AG04450 (cell line): ENCODE data around the gene CYP24A1. TPM values are rescaled to one million over a fixed set of nuclear protein-coding genes. Genes with fewer than 3 reads are reported as not detected.

Source experiments
- CTCF ChIA-PET: fragments of 300-600, 350-600 bp; formaldehyde crosslinking; extraction: SDS; loops from one replicate; lab custom pipeline; 2022; ENCODE audit warnings: antibody characterized with exemption, inconsistent platforms; lab: Charles Lee
- POLR2A ChIA-PET: fragments of 350-600 bp; formaldehyde crosslinking; extraction: SDS; loops from one replicate; lab custom pipeline; 2021; ENCODE audit warnings: antibody characterized with exemption, inconsistent platforms; lab: Yijun Ruan, JAX
- DNase-seq: peaks from one replicate; pipeline ENCODE4 v3.0.0-alpha.2; 2011; ENCODE audit warnings: low read depth, low spot score
- H3K27ac ChIP-seq: one replicate; pipeline ENCODE4 v1.5.1; 2012; ENCODE audit warnings: low read depth, low read length, control low read depth
- H3K27me3 ChIP-seq: one replicate; pipeline ENCODE4 v1.6.0; 2012; ENCODE audit warnings: low read length; ENCODE audit not compliant: control insufficient read depth, insufficient read depth
- H3K4me3 ChIP-seq: 2 replicates; pipeline ENCODE4 v1.5.1; 2011; ENCODE audit warnings: mild to moderate bottlenecking, low read depth, low read length, control low read depth
- H3K9me3 ChIP-seq: 2 replicates; pipeline ENCODE4 v1.5.1; 2012; ENCODE audit warnings: low read length; ENCODE audit not compliant: control insufficient read depth, insufficient read depth
- polyA plus RNA-seq: library from polyadenylated mRNA; depleted of rRNA; stranded (reverse); fragments of >200 nt; gene quantifications from 2 replicates; pipeline ENCODE4 v1.2.3, GENCODE V29; 2011
- TF ChIP-seq, protein P1 (sequence below): IDR thresholded peaks from 2 replicates; pipeline ENCODE4 v1.5.1; 2011; ENCODE audit warnings: low read depth, low read length, control low read depth, inconsistent platforms

Gene CYP24A1
- polyA plus RNA-seq, 1 experiment, result 2.1 TPM

GRCh38 chr20:54165014-54165413 is 8.8 kb downstream of the CYP24A1 start:
- no peaks in the 10 kb centered on the region for H3K9me3 ChIP-seq
- POLR2A ChIA-PET, result no interaction called here
- DNase-seq, result no peak
- no peak overlapping the region for H3K27ac ChIP-seq
- TF ChIP-seq, protein P1, sequence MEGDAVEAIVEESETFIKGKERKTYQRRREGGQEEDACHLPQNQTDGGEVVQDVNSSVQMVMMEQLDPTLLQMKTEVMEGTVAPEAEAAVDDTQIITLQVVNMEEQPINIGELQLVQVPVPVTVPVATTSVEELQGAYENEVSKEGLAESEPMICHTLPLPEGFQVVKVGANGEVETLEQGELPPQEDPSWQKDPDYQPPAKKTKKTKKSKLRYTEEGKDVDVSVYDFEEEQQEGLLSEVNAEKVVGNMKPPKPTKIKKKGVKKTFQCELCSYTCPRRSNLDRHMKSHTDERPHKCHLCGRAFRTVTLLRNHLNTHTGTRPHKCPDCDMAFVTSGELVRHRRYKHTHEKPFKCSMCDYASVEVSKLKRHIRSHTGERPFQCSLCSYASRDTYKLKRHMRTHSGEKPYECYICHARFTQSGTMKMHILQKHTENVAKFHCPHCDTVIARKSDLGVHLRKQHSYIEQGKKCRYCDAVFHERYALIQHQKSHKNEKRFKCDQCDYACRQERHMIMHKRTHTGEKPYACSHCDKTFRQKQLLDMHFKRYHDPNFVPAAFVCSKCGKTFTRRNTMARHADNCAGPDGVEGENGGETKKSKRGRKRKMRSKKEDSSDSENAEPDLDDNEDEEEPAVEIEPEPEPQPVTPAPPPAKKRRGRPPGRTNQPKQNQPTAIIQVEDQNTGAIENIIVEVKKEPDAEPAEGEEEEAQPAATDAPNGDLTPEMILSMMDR, result no peak
- CTCF ChIA-PET, result interaction anchor here (0.7 to 1.0 kb wide), 2 partner anchors 17 to 61 kb away, joined by 3 to 5 read pairs; no protein-coding TSS in a partner anchor
- H3K4me3 ChIP-seq, result no peak overlapping the region
- peaks cover 34% of the 10 kb centered on the region for H3K27me3 ChIP-seq

- H3K27me3 ChIP-seq, result peaks cover 23% of the 10 kb centered on the region
- ChIA-PET POLR2A (no interaction called here), CTCF (interaction anchor here (1.1 kb wide), 1 partner anchor 60 kb away, joined by 5 read pairs; no protein-coding TSS in a partner anchor)
- DNase-seq, result no peak
- H3K27ac ChIP-seq, result no peak overlapping the region
- no peak overlapping the region for H3K4me3 ChIP-seq
- no peaks in the 10 kb centered on the region for H3K9me3 ChIP-seq
- TF ChIP-seq, protein P1, result no peak
Measured at GRCh38 chr20:54163402-54163801, 10.4 kb downstream of the CYP24A1 start.

DNA sequence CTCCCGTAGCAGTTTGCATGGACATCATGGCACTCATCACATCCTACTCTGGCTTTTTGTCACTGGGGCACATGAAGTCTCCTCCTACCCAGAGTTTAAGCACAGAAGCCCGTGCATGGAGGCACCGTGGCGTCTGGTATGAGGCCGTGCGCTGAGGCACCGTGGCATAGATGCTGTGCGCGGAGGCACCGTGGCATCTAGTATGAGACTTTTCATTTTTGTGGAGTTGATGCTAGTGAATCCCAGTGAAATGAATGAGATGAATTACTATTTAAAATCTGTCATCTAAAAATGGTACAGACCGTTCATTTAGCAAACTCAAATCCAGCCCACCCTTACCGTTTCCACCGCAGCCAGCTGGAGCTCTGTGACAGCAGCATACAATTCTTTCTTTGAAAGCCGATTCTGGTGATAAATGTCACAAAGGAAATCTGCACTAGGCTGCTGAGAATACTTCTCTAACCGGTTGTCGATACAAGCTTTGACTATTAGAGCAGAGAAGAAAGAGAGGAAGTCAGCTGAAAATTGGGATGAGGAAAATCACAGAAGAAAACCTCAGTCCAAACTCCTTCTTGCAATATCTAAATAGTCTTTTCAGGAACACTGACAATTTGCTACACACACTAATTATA is 11.3 kb downstream of the CYP24A1 start:
- TF ChIP-seq, protein P1, result no peak
- Histone ChIP-seq H3K27me3 (peaks cover 17% of the 10 kb centered on the region), H3K9me3 (no peaks in the 10 kb centered on the region), H3K27ac (no peak overlapping the region), H3K4me3 (no peak overlapping the region)
- DNase-seq, result no peak
- CTCF ChIA-PET, result no interaction called here
- POLR2A ChIA-PET, result no interaction called here

- Histone ChIP-seq H3K9me3 (no peaks in the 10 kb centered on the region), H3K27ac (no peak overlapping the region), H3K4me3 (no peak overlapping the region), H3K27me3 (peaks cover 17% of the 10 kb centered on the region)
- TF ChIP-seq, protein P1, result no peak
- DNase-seq, result no peak
- CTCF ChIA-PET, result interaction anchor here (1.2 kb wide), 1 partner anchor 39 kb away, joined by 3 read pairs; no protein-coding TSS in a partner anchor
- POLR2A ChIA-PET, result no interaction called here
Measured at GRCh38 chr20:54161821-54162149, 12.0 kb downstream of the CYP24A1 start.

DNA sequence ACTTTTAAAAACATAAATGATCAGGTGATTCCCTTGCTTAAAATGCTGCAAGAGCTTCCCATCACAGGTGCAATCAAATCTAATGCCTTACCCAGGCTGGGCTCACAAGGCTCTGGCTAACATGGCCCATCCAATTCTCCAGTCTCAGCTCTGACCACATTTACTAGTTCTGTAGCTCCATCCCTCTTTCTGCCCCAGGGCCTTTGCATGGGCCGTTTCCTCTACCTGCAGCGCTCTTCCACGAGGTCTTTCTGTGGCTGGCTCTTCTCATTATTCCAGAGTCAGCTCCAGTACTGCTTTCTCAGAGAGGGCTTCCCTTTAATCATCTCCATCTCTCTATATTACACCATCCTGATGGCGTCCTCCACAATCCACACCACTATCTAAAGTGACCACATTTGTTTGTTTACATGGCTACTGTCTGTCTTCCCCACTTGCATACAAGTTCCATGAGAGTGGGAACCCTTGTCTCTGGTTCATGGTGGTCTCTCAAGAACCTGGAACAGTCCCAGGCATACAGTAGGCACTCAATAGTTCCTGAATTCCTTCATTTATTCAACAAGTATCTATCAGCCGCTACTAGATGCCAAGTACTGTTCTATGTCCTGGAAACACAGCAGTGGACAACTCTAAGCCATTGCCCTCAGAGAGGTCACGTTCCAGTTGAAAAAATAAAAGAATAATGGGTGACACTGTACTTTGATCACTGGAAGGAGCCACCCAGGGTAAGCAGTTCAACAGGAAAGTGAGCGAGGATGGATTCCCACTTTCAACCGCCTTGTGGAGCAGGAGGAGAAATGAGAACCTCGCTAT is 12.6 kb downstream of the CYP24A1 start:
- Histone ChIP-seq H3K4me3 (no peak overlapping the region), H3K9me3 (no peaks in the 10 kb centered on the region), H3K27ac (no peak overlapping the region), H3K27me3 (peaks cover 17% of the 10 kb centered on the region)
- POLR2A ChIA-PET, result no interaction called here
- no peak for DNase-seq
- CTCF ChIA-PET, result interaction anchor here (1.2 kb wide), 1 partner anchor 39 kb away, joined by 3 read pairs; no protein-coding TSS in a partner anchor
- TF ChIP-seq, protein P1, result no peak
